Right lobe of liver (tissue), 4 donors: ENCODE measurements around the gene ANKRD33B.

ENCODE experiments used
- POLR2A ChIP-seq: fragments of 450-650 bp; IDR thresholded peaks from one replicate; pipeline ENCODE4 v1.6.1; 2017; ENCODE audit warnings: antibody characterized with exemption, mild to moderate bottlenecking
- TF ChIP-seq, protein P1 (sequence below), 4 donors: fragments of 200-600 bp in 3 of 4; fragments of 450-650 bp in 1 of 4; IDR thresholded peaks; one replicate each; pipeline versions ENCODE4 v1.5.1 to v1.8.0; 2016 to 2022; ENCODE audit warnings: antibody characterized with exemption in 4 of 4, mild to moderate bottlenecking in 2 of 4
- donor health status: DM: no; HTN: no; CAD: no.
- donor health status: DM: no; HTN: no; CAD: no.
- donor health status: DM: no; HTN: yes; CAD: no.

DNA sequence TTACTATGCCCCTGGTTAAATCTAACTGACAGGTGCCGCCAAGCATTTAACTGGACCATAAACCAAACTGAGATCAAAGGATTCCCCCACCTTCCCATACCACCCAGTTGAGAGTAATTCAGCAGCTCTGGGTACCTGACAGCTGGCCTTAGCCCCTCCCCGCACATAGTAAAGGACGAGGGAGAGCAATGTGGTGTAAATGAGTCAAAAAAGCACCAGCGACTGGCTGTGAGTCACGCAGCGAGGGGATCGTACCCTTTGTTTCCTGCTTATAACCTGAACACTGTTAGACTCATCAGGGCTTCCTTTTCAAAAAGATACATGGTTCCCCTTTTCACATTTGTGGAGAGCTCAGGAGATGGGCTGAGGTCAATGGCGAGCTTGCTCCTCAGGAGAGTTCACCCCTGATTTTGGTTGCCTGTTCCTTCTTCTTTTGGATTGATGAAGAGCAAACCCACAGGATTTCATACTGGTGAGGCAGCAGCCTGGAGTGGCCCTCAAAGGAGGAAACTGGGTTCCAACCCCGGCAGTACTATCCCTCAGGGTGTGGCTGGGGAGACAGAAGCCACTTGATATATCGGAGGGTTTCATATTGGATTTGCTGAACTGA is 71.5 kb downstream of the ANKRD33B start:
- TF ChIP-seq, protein P1, sequence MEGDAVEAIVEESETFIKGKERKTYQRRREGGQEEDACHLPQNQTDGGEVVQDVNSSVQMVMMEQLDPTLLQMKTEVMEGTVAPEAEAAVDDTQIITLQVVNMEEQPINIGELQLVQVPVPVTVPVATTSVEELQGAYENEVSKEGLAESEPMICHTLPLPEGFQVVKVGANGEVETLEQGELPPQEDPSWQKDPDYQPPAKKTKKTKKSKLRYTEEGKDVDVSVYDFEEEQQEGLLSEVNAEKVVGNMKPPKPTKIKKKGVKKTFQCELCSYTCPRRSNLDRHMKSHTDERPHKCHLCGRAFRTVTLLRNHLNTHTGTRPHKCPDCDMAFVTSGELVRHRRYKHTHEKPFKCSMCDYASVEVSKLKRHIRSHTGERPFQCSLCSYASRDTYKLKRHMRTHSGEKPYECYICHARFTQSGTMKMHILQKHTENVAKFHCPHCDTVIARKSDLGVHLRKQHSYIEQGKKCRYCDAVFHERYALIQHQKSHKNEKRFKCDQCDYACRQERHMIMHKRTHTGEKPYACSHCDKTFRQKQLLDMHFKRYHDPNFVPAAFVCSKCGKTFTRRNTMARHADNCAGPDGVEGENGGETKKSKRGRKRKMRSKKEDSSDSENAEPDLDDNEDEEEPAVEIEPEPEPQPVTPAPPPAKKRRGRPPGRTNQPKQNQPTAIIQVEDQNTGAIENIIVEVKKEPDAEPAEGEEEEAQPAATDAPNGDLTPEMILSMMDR (IDR thresholded peaks at IDR 0.05) = no peak
- TF ChIP-seq POLR2A = no peak
